HepG2 (cell line): ENCODE data around the gene SASS6. TPM values are rescaled to one million over a fixed set of nuclear protein-coding genes. Genes with fewer than 3 reads are reported as not detected.
A peak's percentile ranks its signal among the peaks of the same experiment; 100 is the strongest.

ENCODE experiments used
- CREM ChIP-seq, 2 experiments: sonication (generic) in 1 of 2; formaldehyde crosslinking in 1 of 2; IDR thresholded peaks; 2 replicates each; pipeline versions ENCODE4 v1.4.0 to v1.6.1; 2016 to 2020; ENCODE audit warnings: antibody characterized with exemption in 1 of 2, mild to moderate bottlenecking in 1 of 2, missing genetic modification reagents in 1 of 2
- NPAS2 ChIP-seq: sonication (generic); formaldehyde crosslinking; IDR thresholded peaks from 2 replicates; pipeline ENCODE4 v1.8.0; 2022; ENCODE audit warnings: mild to moderate bottlenecking, missing genetic modification reagents, borderline replicate concordance
- POLR2A ChIP-seq, 2 experiments: IDR thresholded peaks; 2 replicates each; pipeline ENCODE4 v1.6.1; 2011; ENCODE audit warnings: low read depth in 2 of 2, low read length in 2 of 2, mild to moderate bottlenecking in 1 of 2, moderate library complexity in 1 of 2; ENCODE audit not compliant: insufficient read depth in 1 of 2
- REPIN1 ChIP-seq: sonication (generic); formaldehyde crosslinking; IDR thresholded peaks from 2 replicates; pipeline ENCODE4 v1.8.0; 2022; ENCODE audit warnings: missing genetic modification reagents, low read depth, mild to moderate bottlenecking, borderline replicate concordance
- ZEB1 ChIP-seq: IDR thresholded peaks from 2 replicates; pipeline ENCODE4 v1.6.1; 2012; ENCODE audit warnings: mild to moderate bottlenecking, low read depth, inconsistent platforms; ENCODE audit not compliant: insufficient replicate concordance
- ZIK1 ChIP-seq: sonication (generic); formaldehyde crosslinking; IDR thresholded peaks from 2 replicates; pipeline ENCODE4 v1.5.0; 2020; ENCODE audit warnings: mild to moderate bottlenecking, low read depth, missing genetic modification reagents, borderline replicate concordance
- ZNF83 ChIP-seq: sonication (generic); formaldehyde crosslinking; IDR thresholded peaks from 2 replicates; pipeline ENCODE4 v1.4.0; 2020; ENCODE audit warnings: missing genetic modification reagents, mild to moderate bottlenecking, borderline replicate concordance
- polyA plus RNA-seq, 8 experiments: library from polyadenylated mRNA; depleted of rRNA in 3 of 8; stranded (reverse) in 7 of 8; unstranded in 1 of 8; fragments of >200 nt; fragmentation: Illumina TruSeq in 4 of 8; extraction: Trizol in 4 of 8; gene quantifications; 2 replicates each; pipeline versions ENCODE4 v1.2.1 to v1.2.3, GENCODE V29; 2011 to 2016; ENCODE audit warnings: low read depth in 4 of 8, missing spikeins in 1 of 8, mixed read lengths in 1 of 8; ENCODE audit not compliant: insufficient read depth in 1 of 8
- total RNA-seq, 5 experiments: library from RNA; depleted of rRNA; stranded (reverse); fragments of >200 nt; fragmentation: Illumina TruSeq; extraction: Trizol; gene quantifications; 2 replicates each; pipeline ENCODE4 v1.2.3, GENCODE V29; 2016; ENCODE audit warnings: low read depth in 1 of 5
- TF ChIP-seq, protein P1 (sequence below): sonication (generic); formaldehyde crosslinking; IDR thresholded peaks from 2 replicates; pipeline ENCODE4 v1.5.0; 2020; ENCODE audit warnings: mild to moderate bottlenecking, missing genetic modification reagents, borderline replicate concordance
- TF ChIP-seq, protein P2 (sequence below): sonication (generic); formaldehyde crosslinking; IDR thresholded peaks from 2 replicates; pipeline ENCODE4 v1.9.0; 2021; ENCODE audit warnings: missing genetic modification reagents, mild to moderate bottlenecking, borderline replicate concordance
- TF ChIP-seq, protein P3 (sequence below): sonication (generic); formaldehyde crosslinking; IDR thresholded peaks from 2 replicates; pipeline ENCODE4 v1.4.0; 2020; ENCODE audit warnings: mild to moderate bottlenecking, low read depth, missing genetic modification reagents
- TF ChIP-seq, protein P4 (sequence below): sonication (generic); formaldehyde crosslinking; IDR thresholded peaks from 2 replicates; pipeline ENCODE4 v1.5.1; 2020; ENCODE audit warnings: missing genetic modification reagents, mild to moderate bottlenecking, borderline replicate concordance

The SASS6 gene
- total and polyA plus RNA-seq, 2 of the 13 experiments (the other 11 are each of a cell fraction or from before 2014, with no cell fraction given) = 2.3 to 10.7 TPM

DNA sequence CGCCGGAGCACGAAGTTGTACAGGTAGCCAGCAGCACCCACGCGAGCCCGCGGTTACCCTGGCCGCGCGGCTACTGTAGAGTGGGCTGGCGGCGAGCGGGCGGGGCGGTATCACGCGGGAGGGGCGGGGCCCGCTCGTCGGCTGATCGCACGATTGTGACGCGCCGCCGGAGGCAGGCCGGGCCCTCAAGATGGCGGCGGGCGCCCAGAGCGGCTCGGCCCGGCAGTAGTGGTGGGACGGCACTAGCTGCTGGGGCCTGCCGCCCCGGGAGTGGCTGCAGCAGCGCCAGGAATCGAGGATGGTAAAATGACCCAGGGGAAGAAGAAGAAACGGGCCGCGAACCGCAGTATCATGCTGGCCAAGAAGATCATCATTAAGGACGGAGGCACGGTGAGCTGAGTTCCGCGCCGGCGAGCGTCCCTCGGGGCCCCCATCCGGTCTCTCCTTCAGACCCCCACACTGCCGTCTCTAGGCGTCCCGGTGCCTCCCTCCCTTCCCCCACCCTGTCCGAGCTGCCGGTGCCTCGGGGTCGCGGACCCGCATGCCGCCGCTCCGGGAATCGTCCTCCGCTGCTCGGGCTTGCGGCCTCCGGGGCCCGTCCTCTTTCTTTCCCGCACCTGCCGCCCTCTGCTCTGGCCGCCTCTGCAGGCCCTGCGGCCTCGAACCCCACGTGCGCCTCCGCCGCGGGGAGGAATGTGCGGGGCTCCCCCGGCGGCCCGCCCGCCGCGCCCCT lies 94.6 kb downstream of the SASS6 start (continued):
- TF ChIP-seq, protein P1, sequence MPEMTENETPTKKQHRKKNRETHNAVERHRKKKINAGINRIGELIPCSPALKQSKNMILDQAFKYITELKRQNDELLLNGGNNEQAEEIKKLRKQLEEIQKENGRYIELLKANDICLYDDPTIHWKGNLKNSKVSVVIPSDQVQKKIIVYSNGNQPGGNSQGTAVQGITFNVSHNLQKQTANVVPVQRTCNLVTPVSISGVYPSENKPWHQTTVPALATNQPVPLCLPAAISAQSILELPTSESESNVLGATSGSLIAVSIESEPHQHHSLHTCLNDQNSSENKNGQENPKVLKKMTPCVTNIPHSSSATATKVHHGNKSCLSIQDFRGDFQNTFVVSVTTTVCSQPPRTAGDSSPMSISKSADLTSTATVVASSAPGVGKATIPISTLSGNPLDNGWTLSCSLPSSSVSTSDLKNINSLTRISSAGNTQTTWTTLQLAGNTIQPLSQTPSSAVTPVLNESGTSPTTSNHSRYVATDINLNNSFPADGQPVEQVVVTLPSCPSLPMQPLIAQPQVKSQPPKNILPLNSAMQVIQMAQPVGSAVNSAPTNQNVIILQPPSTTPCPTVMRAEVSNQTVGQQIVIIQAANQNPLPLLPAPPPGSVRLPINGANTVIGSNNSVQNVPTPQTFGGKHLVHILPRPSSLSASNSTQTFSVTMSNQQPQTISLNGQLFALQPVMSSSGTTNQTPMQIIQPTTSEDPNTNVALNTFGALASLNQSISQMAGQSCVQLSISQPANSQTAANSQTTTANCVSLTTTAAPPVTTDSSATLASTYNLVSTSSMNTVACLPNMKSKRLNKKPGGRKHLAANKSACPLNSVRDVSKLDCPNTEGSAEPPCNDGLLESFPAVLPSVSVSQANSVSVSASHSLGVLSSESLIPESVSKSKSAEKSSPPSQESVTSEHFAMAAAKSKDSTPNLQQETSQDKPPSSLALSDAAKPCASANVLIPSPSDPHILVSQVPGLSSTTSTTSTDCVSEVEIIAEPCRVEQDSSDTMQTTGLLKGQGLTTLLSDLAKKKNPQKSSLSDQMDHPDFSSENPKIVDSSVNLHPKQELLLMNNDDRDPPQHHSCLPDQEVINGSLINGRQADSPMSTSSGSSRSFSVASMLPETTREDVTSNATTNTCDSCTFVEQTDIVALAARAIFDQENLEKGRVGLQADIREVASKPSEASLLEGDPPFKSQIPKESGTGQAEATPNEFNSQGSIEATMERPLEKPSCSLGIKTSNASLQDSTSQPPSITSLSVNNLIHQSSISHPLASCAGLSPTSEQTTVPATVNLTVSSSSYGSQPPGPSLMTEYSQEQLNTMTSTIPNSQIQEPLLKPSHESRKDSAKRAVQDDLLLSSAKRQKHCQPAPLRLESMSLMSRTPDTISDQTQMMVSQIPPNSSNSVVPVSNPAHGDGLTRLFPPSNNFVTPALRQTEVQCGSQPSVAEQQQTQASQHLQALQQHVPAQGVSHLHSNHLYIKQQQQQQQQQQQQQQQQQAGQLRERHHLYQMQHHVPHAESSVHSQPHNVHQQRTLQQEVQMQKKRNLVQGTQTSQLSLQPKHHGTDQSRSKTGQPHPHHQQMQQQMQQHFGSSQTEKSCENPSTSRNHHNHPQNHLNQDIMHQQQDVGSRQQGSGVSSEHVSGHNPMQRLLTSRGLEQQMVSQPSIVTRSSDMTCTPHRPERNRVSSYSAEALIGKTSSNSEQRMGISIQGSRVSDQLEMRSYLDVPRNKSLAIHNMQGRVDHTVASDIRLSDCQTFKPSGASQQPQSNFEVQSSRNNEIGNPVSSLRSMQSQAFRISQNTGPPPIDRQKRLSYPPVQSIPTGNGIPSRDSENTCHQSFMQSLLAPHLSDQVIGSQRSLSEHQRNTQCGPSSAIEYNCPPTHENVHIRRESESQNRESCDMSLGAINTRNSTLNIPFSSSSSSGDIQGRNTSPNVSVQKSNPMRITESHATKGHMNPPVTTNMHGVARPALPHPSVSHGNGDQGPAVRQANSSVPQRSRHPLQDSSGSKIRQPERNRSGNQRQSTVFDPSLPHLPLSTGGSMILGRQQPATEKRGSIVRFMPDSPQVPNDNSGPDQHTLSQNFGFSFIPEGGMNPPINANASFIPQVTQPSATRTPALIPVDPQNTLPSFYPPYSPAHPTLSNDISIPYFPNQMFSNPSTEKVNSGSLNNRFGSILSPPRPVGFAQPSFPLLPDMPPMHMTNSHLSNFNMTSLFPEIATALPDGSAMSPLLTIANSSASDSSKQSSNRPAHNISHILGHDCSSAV (CRISPR knock-in tag) = no peak
- TF ChIP-seq ZIK1 (CRISPR knock-in tag) (peak; percentile 62; the same call in 1 of the 2 replicates), CREM (IDR thresholded peaks at IDR 0.05) (no peak), CREM (CRISPR knock-in tag; IDR thresholded peaks at IDR 0.05) (no peak), NPAS2 (CRISPR knock-in tag) (no peak), ZNF83 (CRISPR knock-in tag) (peak; percentile 18; the same call in 1 of the 2 replicates), ZEB1 (no peak), POLR2A (IDR thresholded peaks at IDR 0.05; ENCODE audit: insufficient read depth in 1 of 2, low read depth in 2 of 2, low read length in 2 of 2) (peak; percentile 94 to 97), REPIN1 (CRISPR knock-in tag) (peak; percentile 41; the same call in 1 of the 2 replicates)
- TF ChIP-seq, protein P2, sequence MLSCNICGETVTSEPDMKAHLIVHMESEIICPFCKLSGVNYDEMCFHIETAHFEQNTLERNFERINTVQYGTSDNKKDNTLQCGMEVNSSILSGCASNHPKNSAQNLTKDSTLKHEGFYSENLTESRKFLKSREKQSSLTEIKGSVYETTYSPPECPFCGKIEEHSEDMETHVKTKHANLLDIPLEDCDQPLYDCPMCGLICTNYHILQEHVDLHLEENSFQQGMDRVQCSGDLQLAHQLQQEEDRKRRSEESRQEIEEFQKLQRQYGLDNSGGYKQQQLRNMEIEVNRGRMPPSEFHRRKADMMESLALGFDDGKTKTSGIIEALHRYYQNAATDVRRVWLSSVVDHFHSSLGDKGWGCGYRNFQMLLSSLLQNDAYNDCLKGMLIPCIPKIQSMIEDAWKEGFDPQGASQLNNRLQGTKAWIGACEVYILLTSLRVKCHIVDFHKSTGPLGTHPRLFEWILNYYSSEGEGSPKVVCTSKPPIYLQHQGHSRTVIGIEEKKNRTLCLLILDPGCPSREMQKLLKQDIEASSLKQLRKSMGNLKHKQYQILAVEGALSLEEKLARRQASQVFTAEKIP (CRISPR knock-in tag) = no peak
- TF ChIP-seq, protein P3, sequence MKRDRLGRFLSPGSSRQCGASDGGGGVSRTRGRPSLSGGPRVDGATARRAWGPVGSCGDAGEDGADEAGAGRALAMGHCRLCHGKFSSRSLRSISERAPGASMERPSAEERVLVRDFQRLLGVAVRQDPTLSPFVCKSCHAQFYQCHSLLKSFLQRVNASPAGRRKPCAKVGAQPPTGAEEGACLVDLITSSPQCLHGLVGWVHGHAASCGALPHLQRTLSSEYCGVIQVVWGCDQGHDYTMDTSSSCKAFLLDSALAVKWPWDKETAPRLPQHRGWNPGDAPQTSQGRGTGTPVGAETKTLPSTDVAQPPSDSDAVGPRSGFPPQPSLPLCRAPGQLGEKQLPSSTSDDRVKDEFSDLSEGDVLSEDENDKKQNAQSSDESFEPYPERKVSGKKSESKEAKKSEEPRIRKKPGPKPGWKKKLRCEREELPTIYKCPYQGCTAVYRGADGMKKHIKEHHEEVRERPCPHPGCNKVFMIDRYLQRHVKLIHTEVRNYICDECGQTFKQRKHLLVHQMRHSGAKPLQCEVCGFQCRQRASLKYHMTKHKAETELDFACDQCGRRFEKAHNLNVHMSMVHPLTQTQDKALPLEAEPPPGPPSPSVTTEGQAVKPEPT (CRISPR knock-in tag) = no peak
- TF ChIP-seq, protein P4, sequence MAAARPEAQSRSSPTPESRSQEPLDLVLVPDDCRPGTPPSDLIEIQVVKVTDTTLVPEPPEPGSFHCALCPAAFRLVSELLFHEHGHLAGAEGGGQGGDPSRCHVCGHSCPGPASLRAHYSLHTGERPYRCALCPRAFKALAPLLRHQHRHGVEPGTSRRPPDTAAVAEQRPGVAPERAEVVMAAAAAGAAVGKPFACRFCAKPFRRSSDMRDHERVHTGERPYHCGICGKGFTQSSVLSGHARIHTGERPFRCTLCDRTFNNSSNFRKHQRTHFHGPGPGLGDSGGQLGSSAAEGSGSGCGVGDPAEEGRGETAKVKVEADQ (CRISPR knock-in tag) = no peak
